K562 (cell line): ENCODE measurements around the gene TRNAU1AP. TPM values are rescaled to one million over a fixed set of nuclear protein-coding genes. Genes with fewer than 3 reads are reported as not detected.

Experiments
- MNT ChIP-seq, 2 experiments: fragments of 450-650 bp; conservative IDR thresholded peaks; 2 replicates each; pipeline ENCODE4 v1.6.1; 2017; ENCODE audit warnings: mild to moderate bottlenecking in 2 of 2, moderate library complexity in 2 of 2
- REST ChIP-seq, 2 experiments: fragments of 450-650 bp; formaldehyde crosslinking in 1 of 2; IDR thresholded peaks; 2 replicates each; pipeline versions ENCODE4 v1.4.0 to v1.6.1; 2014 to 2020; ENCODE audit warnings: mild to moderate bottlenecking in 2 of 2, borderline replicate concordance in 1 of 2, low read depth in 1 of 2
- RNF2 ChIP-seq: sonication (generic); IDR thresholded peaks from 2 replicates; pipeline ENCODE4 v1.6.1; 2016
- SFPQ ChIP-seq: fragments of 200-400 bp; formaldehyde crosslinking; IDR thresholded peaks from 2 replicates; pipeline ENCODE4 v1.6.1; 2017; ENCODE audit warnings: mild to moderate bottlenecking, low read depth, low read length, moderate library complexity
- SREBF2 ChIP-seq: sonication (generic); formaldehyde crosslinking; IDR thresholded peaks from 2 replicates; pipeline ENCODE4 v1.4.0; 2020; ENCODE audit warnings: mild to moderate bottlenecking, missing genetic modification reagents
- THAP12 ChIP-seq: fragments of 250-450 bp; sonication (Bioruptor Pico); IDR thresholded peaks from 2 replicates; pipeline ENCODE4 v1.9.0; 2021; ENCODE audit warnings: mild to moderate bottlenecking, inconsistent platforms
- VEZF1 ChIP-seq: fragments of 200-800 bp; sonication (Bioruptor generic); IDR thresholded peaks from 2 replicates; pipeline ENCODE4 v1.6.1; 2017; ENCODE audit warnings: missing genetic modification characterization, missing compliant biosample characterization
- YY1 ChIP-seq, 3 experiments: IDR thresholded peaks; 2 replicates each; pipeline ENCODE4 v1.6.1; 2011; ENCODE audit warnings: low read length in 2 of 3, mild to moderate bottlenecking in 2 of 3, moderate library complexity in 2 of 3, borderline replicate concordance in 1 of 3, control low read depth in 1 of 3, low read depth in 1 of 3; ENCODE audit not compliant: insufficient read depth in 3 of 3, insufficient replicate concordance in 2 of 3, control insufficient read depth in 1 of 3, insufficient read length in 1 of 3; ENCODE audit errors: extremely low read depth in 1 of 3
- ZC3H11A ChIP-seq: IDR thresholded peaks from 2 replicates; pipeline ENCODE4 v1.6.1; 2012; ENCODE audit warnings: low read depth, low read length, improper control_type of control experiment
- polyA plus RNA-seq, 8 experiments: library from polyadenylated mRNA; depleted of rRNA in 4 of 8; stranded (reverse) in 5 of 8; unstranded in 3 of 8; fragments of >200 nt; fragmentation: Nextera tagmentation in 2 of 8; fragmentation: Illumina TruSeq in 1 of 8; extraction: Ambion mirVana in 2 of 8; extraction: Trizol in 1 of 8; gene quantifications; 2 replicates each; pipeline versions ENCODE4 v1.2.1 to v1.2.3, GENCODE V29; 2011 to 2014; ENCODE audit warnings: inconsistent platforms in 1 of 8, missing spikeins in 1 of 8
- total RNA-seq, 7 experiments: library from RNA; depleted of rRNA in 6 of 7; stranded (reverse); fragments of >200 nt in 6 of 7; fragmentation: Illumina TruSeq in 2 of 7; extraction: Trizol in 2 of 7; gene quantifications; 2 replicates each; pipeline versions ENCODE4 v1.2.1 to v1.2.3, GENCODE V29; 2011 to 2021; ENCODE audit warnings: low replicate concordance in 1 of 7

The TRNAU1AP gene
- total and polyA plus RNA-seq, 9 of the 15 experiments (the other 6 are each of a cell fraction or from before 2014, with no cell fraction given): 34.9 to 110 (median 46.3) TPM

- TF ChIP-seq MNT (conservative IDR thresholded peaks at IDR 0.05) (peak in 1 of 2 experiments; percentile 26; a peak in 1 of 4 replicates), RNF2 (no peak; the same call in 1 of the 2 replicates), YY1 (IDR thresholded peaks at IDR 0.05; ENCODE audit: borderline replicate concordance in 1 of 3, control insufficient read depth in 1 of 3, extremely low read depth in 1 of 3, insufficient read depth in 3 of 3, insufficient read length in 1 of 3, insufficient replicate concordance in 2 of 3, low read depth in 1 of 3, low read length in 2 of 3) (no peak), REST (IDR thresholded peaks at IDR 0.05; ENCODE audit: borderline replicate concordance) (no peak), REST (CRISPR knock-in tag; IDR thresholded peaks at IDR 0.05; ENCODE audit: low read depth) (no peak), SFPQ (peak; percentile 52; the same call in 1 of the 2 replicates), VEZF1 (no peak), THAP12 (CRISPR knock-in tag) (no peak), ZC3H11A (no peak), SREBF2 (CRISPR knock-in tag) (no peak)
- TF ChIP-seq, all 486 proteins: peak for 87
These were observed 41.9 kb upstream of the TRNAU1AP start (continued) for GRCh38 chr1:28510970-28511440.
